Neuronal stem cell (in vitro differentiated cells): ENCODE results near the gene TRIM66.

Experiments used
- DNase-seq: peaks from one replicate; pipeline ENCODE4 v3.0.0-alpha.2; 2013; ENCODE audit warnings: low spot score
- H2AFZ ChIP-seq: one replicate; pipeline ENCODE4 v1.6.1; 2013; ENCODE audit warnings: mild to moderate bottlenecking, low read length, inconsistent platforms
- H2AK5ac ChIP-seq: 2 replicates; pipeline ENCODE4 v1.6.1; 2013; ENCODE audit warnings: low read depth, mild to moderate bottlenecking, inconsistent platforms, low read length, moderate library complexity, mixed read lengths
- H2BK120ac ChIP-seq: 2 replicates; pipeline ENCODE4 v1.6.1; 2013; ENCODE audit warnings: low read depth, mild to moderate bottlenecking, inconsistent platforms, low read length, moderate library complexity, mixed read lengths
- H2BK12ac ChIP-seq: one replicate; pipeline ENCODE4 v1.6.1; 2013; ENCODE audit warnings: low read length, inconsistent platforms
- H2BK15ac ChIP-seq: 2 replicates; pipeline ENCODE4 v1.6.1; 2013; ENCODE audit warnings: mild to moderate bottlenecking, low read length, inconsistent platforms, mixed read lengths
- H2BK5ac ChIP-seq: one replicate; pipeline ENCODE4 v1.6.1; 2013; ENCODE audit warnings: inconsistent platforms, mild to moderate bottlenecking, low read length, moderate library complexity
- H3K14ac ChIP-seq: one replicate; pipeline ENCODE4 v1.6.1; 2013; ENCODE audit warnings: low read length, inconsistent platforms
- H3K18ac ChIP-seq: 2 replicates; pipeline ENCODE4 v1.6.1; 2013; ENCODE audit warnings: low read length, inconsistent platforms
- H3K23ac ChIP-seq: 2 replicates; pipeline ENCODE4 v1.6.1; 2013; ENCODE audit warnings: low read depth, mild to moderate bottlenecking, mixed read lengths, low read length, inconsistent platforms; ENCODE audit not compliant: poor library complexity
- H3K27ac ChIP-seq: replicated peaks from 3 replicates; pipeline ENCODE4 v1.5.1; 2013; ENCODE audit warnings: low read length, inconsistent platforms
- H3K27me3 ChIP-seq, 3 experiments: 2 replicates each; pipeline ENCODE4 v1.6.1; 2013; ENCODE audit warnings: low read length in 3 of 3, mild to moderate bottlenecking in 2 of 3, inconsistent platforms in 1 of 3, low read depth in 1 of 3, mixed read lengths in 1 of 3, moderate library complexity in 1 of 3; ENCODE audit not compliant: control insufficient read depth in 3 of 3, insufficient read depth in 3 of 3
- H3K36me3 ChIP-seq, 2 donors: replicated peaks in 1 of 2; 2 replicates each; pipeline ENCODE4 v1.6.1; 2013; ENCODE audit warnings: low read length in 2 of 2; ENCODE audit not compliant: control insufficient read depth in 2 of 2, insufficient read depth in 2 of 2
- H3K4ac ChIP-seq: 2 replicates; pipeline ENCODE4 v1.6.1; 2013; ENCODE audit warnings: inconsistent platforms, mild to moderate bottlenecking, low read length, moderate library complexity
- H3K4me1 ChIP-seq, 2 donors: 1 replicate in 1 of 2; 2 replicates in 1 of 2; pipeline ENCODE4 v1.6.1; 2013; ENCODE audit warnings: low read length in 2 of 2, low read depth in 1 of 2; ENCODE audit not compliant: control insufficient read depth in 2 of 2, insufficient read depth in 1 of 2
- H3K4me2 ChIP-seq: one replicate; pipeline ENCODE4 v1.6.1; 2013; ENCODE audit warnings: mild to moderate bottlenecking, low read length, inconsistent platforms; ENCODE audit not compliant: insufficient read depth, poor library complexity, severe bottlenecking
- H3K4me3 ChIP-seq, 2 donors: 2 replicates each; pipeline ENCODE4 v1.5.1; 2013; ENCODE audit warnings: low read length in 2 of 2, mild to moderate bottlenecking in 2 of 2, inconsistent platforms in 1 of 2, moderate library complexity in 1 of 2
- H3K79me1 ChIP-seq: one replicate; pipeline ENCODE4 v1.6.1; 2013; ENCODE audit warnings: low read depth, mild to moderate bottlenecking, inconsistent platforms, low read length, moderate library complexity
- H3K9ac ChIP-seq: one replicate; pipeline ENCODE4 v1.6.1; 2013; ENCODE audit warnings: mild to moderate bottlenecking, low read depth, low read length, inconsistent platforms; ENCODE audit not compliant: poor library complexity
- H3K9me3 ChIP-seq, 2 donors: replicated peaks in 1 of 2; 2 replicates each; pipeline versions ENCODE3 to v1.6.1; 2013; ENCODE audit warnings: low read length in 2 of 2, mild to moderate bottlenecking in 2 of 2, inconsistent platforms in 1 of 2, low read depth in 1 of 2, mixed read lengths in 1 of 2, moderate library complexity in 1 of 2; ENCODE audit not compliant: control insufficient read depth in 2 of 2, insufficient read depth in 1 of 2
- H4K8ac ChIP-seq: one replicate; pipeline ENCODE4 v1.6.1; 2013; ENCODE audit warnings: low read depth, mild to moderate bottlenecking, inconsistent platforms, low read length, moderate library complexity
- H4K91ac ChIP-seq: one replicate; pipeline ENCODE4 v1.6.1; 2013; ENCODE audit warnings: low read length, low read depth, mild to moderate bottlenecking, inconsistent platforms; ENCODE audit not compliant: poor library complexity
- WGBS, 2 donors: extraction: QIAGEN DNeasy Blood & Tissue Kit; methylation state at CpG; one replicate each; pipeline ENCODE4 v1.1.7; 2013; ENCODE audit warnings: missing lambda C conversion rate in 2 of 2, mixed read lengths in 1 of 2; ENCODE audit not compliant: insufficient read length in 2 of 2, insufficient replicate concordance in 1 of 2; ENCODE audit errors: extremely low coverage in 2 of 2; 5-methylcytosine and 5-hydroxymethylcytosine counted together

Gene TRIM66

GRCh38 chr11:8724682-8725081 lies 42.2 kb upstream of the TRIM66 start:
- H2BK5ac ChIP-seq = no peak overlapping the region
- H3K4ac ChIP-seq = no peak overlapping the region
- no peak overlapping the region for H2BK120ac ChIP-seq
- H4K8ac ChIP-seq = no peak overlapping the region
- no peak overlapping the region for H3K4me3 ChIP-seq
- H3K4me2 ChIP-seq = no peak overlapping the region
- H2BK12ac ChIP-seq = no peak overlapping the region
- no peak overlapping the region for H4K91ac ChIP-seq
- no peaks in the 10 kb centered on the region for H3K79me1 ChIP-seq
- no peak overlapping the region for H3K14ac ChIP-seq
- H2BK15ac ChIP-seq = no peak overlapping the region
- H3K27ac ChIP-seq = no peak overlapping the region
- no CpG with 5 or more reads among the region's 7 CpGs for WGBS, 2 donors
- no peak overlapping the region for H3K9ac ChIP-seq
- H3K9me3 ChIP-seq = no peaks in the 10 kb centered on the region
- peaks cover 3 to 27% of the 10 kb centered on the region in 2 donors for H3K4me1 ChIP-seq
- peaks cover 16 to 70% of the 10 kb centered on the region in 2 donors for H3K36me3 ChIP-seq
- no peak overlapping the region for H2AFZ ChIP-seq
- no peak overlapping the region for H2AK5ac ChIP-seq
- DNase-seq = no peak
- H3K18ac ChIP-seq = no peak overlapping the region
- H3K23ac ChIP-seq = no peak overlapping the region
- no peaks in the 10 kb centered on the region for H3K27me3 ChIP-seq

GRCh38 chr11:8723711-8724110 lies 41.2 kb upstream of the TRIM66 start:
- Histone ChIP-seq H3K27me3 (no peaks in the 10 kb centered on the region), H2AFZ (no peak overlapping the region), H3K79me1 (no peaks in the 10 kb centered on the region), H3K9ac (no peak overlapping the region), H4K8ac (no peak overlapping the region), H3K23ac (no peak overlapping the region), H3K4ac (no peak overlapping the region), H3K4me1 (peaks cover 5 to 31% of the 10 kb centered on the region in 2 donors), H2BK12ac (no peak overlapping the region), H2AK5ac (no peak overlapping the region), H2BK15ac (no peak overlapping the region), H2BK120ac (no peak overlapping the region), H3K18ac (no peak overlapping the region), H3K36me3 (peaks cover 12 to 67% of the 10 kb centered on the region in 2 donors), H3K9me3 (no peaks in the 10 kb centered on the region), H4K91ac (no peak overlapping the region), H3K14ac (no peak overlapping the region), H3K4me3 (no peak overlapping the region), H3K27ac (peak overlapping the region; percentile 40), H2BK5ac (no peak overlapping the region), H3K4me2 (no peak overlapping the region)
- WGBS, 2 donors = no CpG with 5 or more reads among the region's 7 CpGs
- DNase-seq = no peak

- no peak overlapping the region for H2AK5ac ChIP-seq
- peaks cover 10 to 69% of the 10 kb centered on the region in 2 donors for H3K36me3 ChIP-seq
- no peak overlapping the region for H2BK12ac ChIP-seq
- H2BK120ac ChIP-seq = no peak overlapping the region
- H4K91ac ChIP-seq = no peak overlapping the region
- no peak overlapping the region for H4K8ac ChIP-seq
- no peaks in the 10 kb centered on the region for H3K9me3 ChIP-seq
- no peak overlapping the region for H3K4me3 ChIP-seq
- no peaks in the 10 kb centered on the region for H3K79me1 ChIP-seq
- H3K4me2 ChIP-seq = no peak overlapping the region
- H2AFZ ChIP-seq = no peak overlapping the region
- H3K14ac ChIP-seq = no peak overlapping the region
- no peak overlapping the region for H3K9ac ChIP-seq
- no peak overlapping the region for H3K23ac ChIP-seq
- H2BK5ac ChIP-seq = no peak overlapping the region
- DNase-seq = no peak
- peaks cover 13 to 35% of the 10 kb centered on the region in 2 donors for H3K4me1 ChIP-seq
- H3K27ac ChIP-seq = peak overlapping the region; percentile 40
- H2BK15ac ChIP-seq = no peak overlapping the region
- H3K27me3 ChIP-seq = no peaks in the 10 kb centered on the region
- no peak overlapping the region for H3K18ac ChIP-seq
- no CpG with 5 or more reads among the region's 3 CpGs for WGBS, 2 donors
- no peak overlapping the region for H3K4ac ChIP-seq
These were observed 40.3 kb upstream of the TRIM66 start for GRCh38 chr11:8722809-8723208.

GRCh38 chr11:8721609-8722500 lies 39.4 kb upstream of the TRIM66 start:
- Histone ChIP-seq H3K14ac (peak overlapping the region; percentile 25), H3K4me2 (no peak overlapping the region), H3K79me1 (no peaks in the 10 kb centered on the region), H3K4me1 (peaks cover 13 to 35% of the 10 kb centered on the region in 2 donors), H2AK5ac (peak overlapping the region; percentile 37), H2BK15ac (no peak overlapping the region), H4K8ac (no peak overlapping the region), H3K9ac (no peak overlapping the region), H3K27ac (peak overlapping the region; percentile 16), H3K27me3 (no peaks in the 10 kb centered on the region), H3K4ac (no peak overlapping the region), H3K36me3 (peaks cover 19 to 70% of the 10 kb centered on the region in 2 donors), H2AFZ (no peak overlapping the region), H3K9me3 (no peaks in the 10 kb centered on the region), H2BK120ac (no peak overlapping the region), H4K91ac (no peak overlapping the region), H3K23ac (no peak overlapping the region), H2BK12ac (no peak overlapping the region), H3K4me3 (no peak overlapping the region), H3K18ac (peak overlapping the region; percentile 80), H2BK5ac (peak overlapping the region; percentile 56)
- DNase-seq = no peak
- no CpG with 5 or more reads among the region's 13 CpGs for WGBS, 2 donors
